Loucy (cell line): ENCODE measurements around the gene BUB1B.
"Not testable (repeated sequence)": the region's sequence is repeated elsewhere in the genome, so short reads cannot be mapped to it uniquely, and the experiment has no call there.

Source experiments
- H2AFZ ChIP-seq: fragments of 200-600 bp; sonication (generic); 2 replicates; pipeline ENCODE4 v1.6.0; 2016; ENCODE audit warnings: antibody characterized with exemption, mild to moderate bottlenecking, low read length, moderate library complexity
- H3F3A ChIP-seq: fragments of 200-600 bp; 2 replicates; pipeline ENCODE4 v1.6.0; 2016; ENCODE audit warnings: antibody characterized with exemption, low read depth, mild to moderate bottlenecking
- H3K27me3 ChIP-seq: fragments of 200-600 bp; sonication (generic); 2 replicates; pipeline ENCODE4 v1.6.1; 2014; ENCODE audit warnings: low read length, mild to moderate bottlenecking; ENCODE audit not compliant: insufficient read depth, poor library complexity, severe bottlenecking
- H3K36me3 ChIP-seq: fragments of 200-600 bp; sonication (generic); 2 replicates; pipeline ENCODE4 v1.6.1; 2016; ENCODE audit warnings: low read length; ENCODE audit not compliant: insufficient read depth
- H3K4me1 ChIP-seq: fragments of 200-600 bp; sonication (generic); 2 replicates; pipeline ENCODE4 v1.5.1; 2014; ENCODE audit warnings: low read length, mild to moderate bottlenecking; ENCODE audit not compliant: insufficient read depth, poor library complexity, severe bottlenecking
- H3K4me2 ChIP-seq: fragments of 200-600 bp; sonication (generic); 2 replicates; pipeline ENCODE4 v1.6.0; 2014; ENCODE audit warnings: antibody characterized with exemption, low read length, low read depth, mild to moderate bottlenecking; ENCODE audit not compliant: poor library complexity, severe bottlenecking
- H3K4me3 ChIP-seq: fragments of 200-600 bp; sonication (generic); 2 replicates; pipeline ENCODE4 v1.5.1; 2014; ENCODE audit warnings: low read length, mild to moderate bottlenecking, mixed read lengths; ENCODE audit not compliant: poor library complexity, severe bottlenecking
- H3K79me2 ChIP-seq: fragments of 200-600 bp; sonication (generic); 2 replicates; pipeline ENCODE4 v1.6.1; 2014; ENCODE audit warnings: low read length; ENCODE audit not compliant: insufficient read depth
- H3K9ac ChIP-seq: fragments of 200-600 bp; sonication (generic); 2 replicates; pipeline ENCODE4 v1.6.0; 2014; ENCODE audit warnings: mild to moderate bottlenecking, low read depth, low read length, moderate library complexity; ENCODE audit not compliant: poor library complexity, severe bottlenecking
- H3K9me2 ChIP-seq: fragments of 200-600 bp; sonication (generic); replicated peaks from 2 replicates; pipeline ENCODE4 v1.6.1; 2016; ENCODE audit warnings: low read depth, low read length, mixed read lengths
- H3K9me3 ChIP-seq: fragments of 200-600 bp; sonication (generic); 2 replicates; pipeline ENCODE4 v1.6.1; 2014; ENCODE audit warnings: mild to moderate bottlenecking, antibody characterized with exemption, low read length, low read depth; ENCODE audit not compliant: insufficient read depth
- H4K20me1 ChIP-seq: fragments of 200-600 bp; sonication (generic); 2 replicates; pipeline ENCODE4 v1.6.0; 2014; ENCODE audit warnings: antibody characterized with exemption, low read length, mild to moderate bottlenecking; ENCODE audit not compliant: insufficient read depth, poor library complexity, severe bottlenecking
- EZH2phosphoT487 ChIP-seq: fragments of 200-600 bp; IDR thresholded peaks from 2 replicates; pipeline ENCODE4 v1.6.1; 2018; ENCODE audit warnings: antibody characterized with exemption, mild to moderate bottlenecking, moderate library complexity, borderline replicate concordance
- TF ChIP-seq, protein P1 (sequence below): fragments of 200-600 bp; sonication (generic); conservative IDR thresholded peaks from 2 replicates; pipeline ENCODE4 v1.5.1; 2014; ENCODE audit warnings: mild to moderate bottlenecking, antibody characterized with exemption, low read length

BUB1B gene

DNA sequence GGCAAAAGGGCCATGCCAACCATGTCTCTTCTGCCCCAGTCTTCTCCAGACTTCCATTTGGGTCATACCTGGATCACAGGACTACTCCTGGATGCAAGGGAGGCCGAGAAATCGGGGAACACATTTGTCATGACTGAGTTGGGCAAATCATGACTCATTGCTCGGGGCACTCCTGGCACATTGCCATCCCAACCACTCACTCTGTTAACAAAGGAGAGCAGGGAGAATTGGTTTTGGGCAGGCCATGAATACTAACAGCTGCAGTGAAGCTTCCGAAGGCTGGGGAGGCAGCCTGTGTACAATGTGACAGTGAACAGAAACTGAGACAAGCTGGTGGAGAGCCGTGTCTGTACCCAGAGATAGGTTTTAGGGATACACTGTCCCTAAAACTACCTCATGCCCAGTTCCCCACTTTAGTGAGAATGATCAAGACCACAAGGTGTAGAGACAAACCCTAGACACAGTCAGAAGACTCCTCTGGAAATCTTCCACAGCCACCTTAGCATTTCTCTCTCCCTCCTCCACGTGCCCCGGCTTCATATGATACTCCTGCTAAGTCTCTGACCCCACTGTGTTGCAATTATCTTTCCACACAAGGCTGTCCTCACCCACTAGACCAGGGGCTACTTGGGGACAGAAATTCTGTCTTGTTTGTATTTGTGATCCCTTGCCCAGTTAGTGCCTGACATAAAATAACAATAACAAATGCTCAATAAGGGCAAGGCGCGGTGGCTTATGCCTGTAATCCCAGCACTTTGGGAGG is 10.5 kb upstream of the BUB1B start:
- H3K4me1 ChIP-seq: no peaks in the 10 kb centered on the region
- H3F3A ChIP-seq: no peaks in the 10 kb centered on the region
- no peak for TF ChIP-seq EZH2phosphoT487
- TF ChIP-seq, protein P1, sequence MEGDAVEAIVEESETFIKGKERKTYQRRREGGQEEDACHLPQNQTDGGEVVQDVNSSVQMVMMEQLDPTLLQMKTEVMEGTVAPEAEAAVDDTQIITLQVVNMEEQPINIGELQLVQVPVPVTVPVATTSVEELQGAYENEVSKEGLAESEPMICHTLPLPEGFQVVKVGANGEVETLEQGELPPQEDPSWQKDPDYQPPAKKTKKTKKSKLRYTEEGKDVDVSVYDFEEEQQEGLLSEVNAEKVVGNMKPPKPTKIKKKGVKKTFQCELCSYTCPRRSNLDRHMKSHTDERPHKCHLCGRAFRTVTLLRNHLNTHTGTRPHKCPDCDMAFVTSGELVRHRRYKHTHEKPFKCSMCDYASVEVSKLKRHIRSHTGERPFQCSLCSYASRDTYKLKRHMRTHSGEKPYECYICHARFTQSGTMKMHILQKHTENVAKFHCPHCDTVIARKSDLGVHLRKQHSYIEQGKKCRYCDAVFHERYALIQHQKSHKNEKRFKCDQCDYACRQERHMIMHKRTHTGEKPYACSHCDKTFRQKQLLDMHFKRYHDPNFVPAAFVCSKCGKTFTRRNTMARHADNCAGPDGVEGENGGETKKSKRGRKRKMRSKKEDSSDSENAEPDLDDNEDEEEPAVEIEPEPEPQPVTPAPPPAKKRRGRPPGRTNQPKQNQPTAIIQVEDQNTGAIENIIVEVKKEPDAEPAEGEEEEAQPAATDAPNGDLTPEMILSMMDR: no peak
- H3K4me3 ChIP-seq: no peak overlapping the region
- no peaks in the 10 kb centered on the region for H3K9me3 ChIP-seq
- no peaks in the 10 kb centered on the region for H3K27me3 ChIP-seq
- no peak overlapping the region for H3K4me2 ChIP-seq
- H2AFZ ChIP-seq: no peak overlapping the region
- no peaks in the 10 kb centered on the region for H3K79me2 ChIP-seq
- H3K36me3 ChIP-seq: no peaks in the 10 kb centered on the region
- no peak overlapping the region for H3K9ac ChIP-seq
- no peaks in the 10 kb centered on the region for H4K20me1 ChIP-seq
- no peaks in the 10 kb centered on the region for H3K9me2 ChIP-seq

DNA sequence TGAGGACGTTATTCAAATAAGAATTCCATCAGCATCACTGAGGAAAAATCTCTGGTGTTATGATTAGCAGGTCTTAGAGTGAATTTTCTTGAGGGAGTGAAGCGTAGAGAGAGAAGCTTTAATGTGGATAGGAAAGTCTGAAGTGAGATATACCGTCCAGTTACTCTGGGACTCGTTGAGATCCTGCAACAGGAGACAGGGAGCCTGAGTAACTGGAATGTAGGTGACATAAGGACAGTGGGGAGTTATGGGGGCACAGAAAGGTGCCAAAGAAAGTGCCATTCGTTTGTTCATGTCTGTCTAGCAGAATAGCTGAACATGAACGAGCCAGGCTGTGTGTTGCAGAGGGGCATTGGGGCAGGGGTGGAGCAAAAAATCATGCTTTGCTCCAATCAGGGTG is 9.4 kb upstream of the BUB1B start:
- H2AFZ ChIP-seq: no peak overlapping the region

DNA sequence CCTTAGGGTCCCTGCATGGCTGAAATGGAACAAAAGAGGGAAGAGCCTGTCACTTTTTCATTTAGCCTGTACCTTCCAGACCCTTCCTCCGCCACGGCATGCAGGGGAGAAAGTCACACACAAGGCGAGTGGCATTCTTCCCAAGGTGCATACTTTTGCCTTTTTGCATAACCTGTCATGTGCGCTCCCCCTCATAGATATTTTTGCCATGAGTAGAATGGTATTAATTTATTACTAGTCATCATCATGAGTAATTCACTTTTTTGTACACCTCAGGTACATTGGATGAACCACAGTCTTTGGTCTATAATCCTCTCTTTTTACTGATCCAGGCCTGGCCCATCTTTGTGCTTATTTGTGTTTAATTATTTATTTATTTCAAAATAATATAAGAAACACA is 8.9 kb upstream of the BUB1B start:
- Histone ChIP-seq H4K20me1 (no peaks in the 10 kb centered on the region), H3K4me2 (no peak overlapping the region), H3K4me1 (no peaks in the 10 kb centered on the region), H3K9me3 (no peaks in the 10 kb centered on the region), H3K27me3 (no peaks in the 10 kb centered on the region), H3K79me2 (no peaks in the 10 kb centered on the region), H3K9me2 (no peaks in the 10 kb centered on the region), H2AFZ (no peak overlapping the region), H3K9ac (no peak overlapping the region), H3F3A (no peaks in the 10 kb centered on the region), H3K36me3 (no peaks in the 10 kb centered on the region), H3K4me3 (no peak overlapping the region)
- TF ChIP-seq EZH2phosphoT487: no peak
- TF ChIP-seq, protein P1: no peak

More for the DNA sequence above, 9.4 kb upstream of the BUB1B start:
- H3K36me3 ChIP-seq: no peaks in the 10 kb centered on the region
- no peaks in the 10 kb centered on the region for H3F3A ChIP-seq
- no peak overlapping the region for H3K4me3 ChIP-seq
- TF ChIP-seq EZH2phosphoT487: no peak
- TF ChIP-seq, protein P1: no peak
- H3K4me1 ChIP-seq: no peaks in the 10 kb centered on the region
- no peaks in the 10 kb centered on the region for H4K20me1 ChIP-seq
- no peaks in the 10 kb centered on the region for H3K79me2 ChIP-seq
- H3K9me2 ChIP-seq: no peaks in the 10 kb centered on the region
- no peak overlapping the region for H3K9ac ChIP-seq
- H3K4me2 ChIP-seq: no peak overlapping the region
- H3K27me3 ChIP-seq: no peaks in the 10 kb centered on the region
- no peaks in the 10 kb centered on the region for H3K9me3 ChIP-seq

GRCh38 chr15:40154821-40155220 is 6.0 kb upstream of the BUB1B start:
- not testable (repeated sequence) for H3K27me3 ChIP-seq, H3K9me3 ChIP-seq, H3K4me1 ChIP-seq, H3K79me2 ChIP-seq, H4K20me1 ChIP-seq, H3F3A ChIP-seq, H2AFZ ChIP-seq, H3K9ac ChIP-seq, H3K4me3 ChIP-seq, H3K36me3 ChIP-seq, H3K4me2 ChIP-seq, H3K9me2 ChIP-seq
